NCI-H1092 (cell line): ENCODE results near the gene KRT77.
A peak's percentile ranks its signal among the peaks of the same experiment; 100 is the strongest.
"Not testable (repeated sequence)": the region's sequence is repeated elsewhere in the genome, so short reads cannot be mapped to it uniquely, and the experiment has no call there.

ENCODE experiments used
- DNase-seq: peaks from one replicate; lab custom pipeline; 2025; lab: John Stamatoyannopoulos, UW

The KRT77 gene

DNA sequence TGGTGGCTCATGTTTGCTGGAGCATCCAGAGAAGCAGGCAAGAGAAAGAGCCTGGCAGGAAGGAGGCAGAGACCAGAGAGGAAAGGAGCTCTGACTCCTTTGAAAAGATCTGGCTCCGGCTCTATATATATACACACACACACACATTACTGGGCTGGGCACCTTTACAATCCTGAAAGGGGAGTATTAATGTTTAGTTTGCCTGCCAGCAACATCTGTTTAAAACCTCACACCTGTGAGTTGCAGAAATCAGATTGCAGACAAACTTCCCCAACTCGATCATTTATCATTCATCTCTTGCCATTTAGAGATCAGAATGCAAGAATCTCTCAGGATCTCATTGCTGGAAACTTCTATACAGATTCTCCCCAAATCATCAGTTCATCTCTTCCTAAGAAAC is at the start of gene KRT77:
TSS of gene KRT77 (minus strand) at position 101 of the 400 bp plus-strand sequence. CDS start at position 11, 90 bp downstream.
- no peak for DNase-seq

DNA sequence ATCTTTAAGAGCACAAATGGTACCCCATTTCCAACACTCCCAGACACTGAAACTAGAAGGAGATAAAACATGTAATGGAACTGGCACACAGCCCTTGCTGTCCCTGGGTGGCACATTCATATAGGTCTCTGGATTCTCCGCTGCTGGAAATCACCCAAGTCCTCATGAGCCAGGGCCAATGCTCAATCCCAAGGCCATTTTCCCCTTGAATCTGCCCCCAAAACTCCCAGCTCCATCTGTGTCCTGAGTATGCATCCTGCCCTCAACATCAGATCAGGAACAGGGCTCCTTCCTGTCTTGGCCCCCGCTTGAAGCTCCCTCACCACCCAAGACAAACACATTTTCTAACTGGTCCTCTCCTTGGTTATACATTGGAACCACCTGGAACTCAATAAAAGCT is 49.2 kb upstream of the KRT77 start:
- no peak for DNase-seq

DNA sequence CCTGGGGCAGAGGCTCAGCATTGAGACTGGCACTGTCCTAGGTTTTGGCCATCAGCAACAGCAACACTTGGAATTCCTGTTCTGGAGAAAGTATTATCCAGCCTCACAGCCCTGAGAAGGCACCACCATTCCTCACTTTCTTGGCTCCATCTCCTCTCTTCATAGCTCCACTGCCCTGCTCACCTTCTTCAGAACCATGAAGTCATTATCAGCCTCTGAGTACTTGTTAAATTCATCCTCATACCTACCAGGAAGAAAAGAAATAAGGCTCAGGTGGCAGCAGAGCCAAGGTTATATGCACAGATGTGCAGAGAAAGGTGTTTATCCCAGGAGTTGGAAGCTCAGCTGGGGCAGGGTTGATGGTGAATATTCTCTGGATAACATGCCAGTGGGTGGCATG is 48.5 kb upstream of the KRT77 start:
- DNase-seq: no peak

DNA sequence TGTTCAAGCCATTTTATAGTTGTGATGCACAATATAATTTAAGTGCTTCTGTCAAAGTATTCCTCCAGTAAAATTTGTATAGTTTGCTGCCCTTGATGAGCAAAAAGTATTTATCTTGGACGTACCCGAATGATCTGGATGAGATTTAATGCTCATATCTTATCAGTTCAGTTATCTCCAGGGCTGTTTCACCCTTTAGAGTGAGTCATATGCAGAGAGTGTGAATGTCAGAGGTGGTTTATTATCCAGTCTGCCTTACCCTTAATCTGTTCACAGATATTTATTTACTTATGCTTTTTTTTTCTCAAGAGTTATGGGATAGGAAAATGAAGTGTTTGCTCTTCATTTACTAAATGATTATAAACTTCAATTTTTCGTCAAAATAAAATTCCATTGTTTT is 47.2 kb upstream of the KRT77 start:
- not testable (repeated sequence) for DNase-seq

DNA sequence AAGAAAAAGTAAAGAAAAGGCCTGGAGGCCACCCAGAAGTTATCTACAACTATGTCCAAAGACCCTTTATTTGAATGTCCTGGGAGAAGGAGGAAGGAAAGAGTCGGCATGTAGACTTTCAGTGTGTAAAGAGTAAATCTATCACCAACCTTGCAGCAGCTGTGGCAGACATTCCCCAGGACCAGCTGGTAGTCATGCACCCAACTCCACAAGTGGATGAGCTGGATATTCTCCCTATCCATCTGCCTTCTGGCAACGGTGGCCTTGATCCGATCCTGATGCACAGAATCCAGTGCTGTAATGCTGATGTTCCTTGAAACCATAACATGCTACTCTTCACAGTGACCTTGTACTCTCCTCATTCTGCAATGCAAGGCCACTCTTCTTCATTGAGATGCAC is 46.5 kb upstream of the KRT77 start:
- DNase-seq: no peak

DNA sequence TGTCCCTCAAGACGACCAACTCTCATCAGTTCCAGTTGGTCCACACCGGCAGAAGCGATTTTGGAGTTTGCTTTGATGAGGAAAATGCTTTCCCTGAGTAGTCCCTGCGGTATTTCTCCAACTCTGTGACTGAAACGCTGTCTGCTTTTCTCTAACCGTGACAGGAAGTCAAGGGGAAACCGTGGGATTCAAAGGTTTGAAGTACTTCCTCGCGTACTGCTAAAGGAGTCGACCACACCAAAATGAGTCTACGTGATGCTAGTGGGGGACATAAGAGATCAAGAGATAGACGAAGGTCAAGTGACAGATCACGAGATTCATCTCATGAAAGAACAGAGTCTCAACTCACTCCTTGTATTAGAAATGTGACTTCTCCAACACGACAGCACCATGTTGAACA is 45.3 kb upstream of the KRT77 start:
- no peak for DNase-seq

DNA sequence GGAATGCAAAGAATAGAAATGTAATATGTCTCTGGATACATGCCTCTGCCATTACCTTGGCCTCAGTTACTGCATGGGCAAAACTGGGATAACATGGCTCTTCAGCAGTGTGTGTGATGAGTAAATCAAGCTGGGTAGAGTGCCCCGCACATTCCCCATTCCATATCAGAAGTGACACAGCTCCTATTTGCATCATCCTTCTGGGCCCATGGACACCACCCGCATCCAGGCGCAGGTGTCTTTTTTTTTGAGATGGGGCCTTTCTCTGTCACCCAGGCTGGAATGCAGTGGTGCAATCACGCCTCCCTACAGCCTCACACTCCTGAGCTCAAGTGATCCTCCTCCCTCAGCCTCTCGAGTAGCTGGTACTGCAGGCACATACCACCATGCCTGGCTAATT is 42.2 kb upstream of the KRT77 start:
- no peak for DNase-seq

DNA sequence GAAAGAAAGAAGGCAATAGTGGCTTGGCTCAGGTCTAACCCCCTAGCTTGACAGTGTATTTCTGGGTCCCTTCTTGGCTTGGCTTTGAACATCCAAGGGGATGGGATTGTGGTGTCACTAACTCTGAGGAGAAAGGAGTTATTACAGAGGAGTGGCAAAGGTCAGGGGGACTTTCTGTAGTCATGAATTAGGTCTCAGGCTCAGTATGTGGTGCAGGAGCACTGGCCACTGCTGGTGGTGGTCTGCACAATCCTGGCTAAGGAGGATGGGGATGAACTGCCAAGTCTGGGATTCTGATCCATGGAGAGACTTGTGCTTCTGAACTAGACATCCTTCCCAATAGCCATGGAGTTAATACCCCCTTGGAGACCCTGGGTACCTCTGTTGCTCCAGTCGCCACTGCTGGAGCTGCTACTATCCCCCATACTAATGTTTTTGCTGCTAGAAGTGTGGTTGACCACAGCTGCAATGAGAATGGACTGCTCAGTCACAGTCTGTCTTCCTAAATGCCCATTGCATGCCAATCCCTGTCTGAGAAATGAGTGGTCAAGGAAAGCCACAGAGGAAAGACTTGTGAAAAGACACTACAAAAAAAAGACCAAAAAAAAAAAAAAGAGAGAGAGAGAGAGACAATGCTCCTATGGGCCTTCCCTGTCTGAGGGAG is 41.3 kb upstream of the KRT77 start:
- no peak for DNase-seq

DNA sequence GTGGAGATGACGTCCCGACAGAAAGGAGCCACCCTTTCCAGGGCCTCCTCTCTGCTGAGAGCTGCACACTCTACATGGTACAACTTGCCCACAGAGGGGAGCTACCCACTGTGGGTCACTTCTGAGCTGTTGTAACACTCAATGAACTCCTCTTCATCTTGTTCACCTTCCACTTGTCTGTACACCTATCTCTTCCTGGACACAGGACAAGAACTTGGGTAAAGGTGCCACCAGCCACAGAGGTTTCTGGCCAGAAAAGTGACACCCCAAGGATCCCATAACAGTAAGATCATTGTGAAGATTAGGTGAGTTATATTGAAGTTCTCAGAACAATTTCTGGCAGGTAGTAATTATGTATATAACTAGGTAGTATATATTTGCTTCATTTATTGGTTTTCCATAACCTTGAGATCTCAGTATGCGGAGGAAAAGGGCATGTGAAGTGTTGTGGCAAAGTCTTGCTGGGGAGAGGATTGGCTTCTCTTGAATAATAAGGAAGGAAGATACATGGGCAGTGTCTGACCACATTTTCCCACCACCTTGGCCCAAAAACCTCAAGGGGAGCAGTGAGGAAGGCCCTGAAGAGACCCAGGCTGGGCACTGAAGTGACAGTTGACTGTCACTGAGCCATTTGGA is 39.6 kb upstream of the KRT77 start:
- no peak for DNase-seq

DNA sequence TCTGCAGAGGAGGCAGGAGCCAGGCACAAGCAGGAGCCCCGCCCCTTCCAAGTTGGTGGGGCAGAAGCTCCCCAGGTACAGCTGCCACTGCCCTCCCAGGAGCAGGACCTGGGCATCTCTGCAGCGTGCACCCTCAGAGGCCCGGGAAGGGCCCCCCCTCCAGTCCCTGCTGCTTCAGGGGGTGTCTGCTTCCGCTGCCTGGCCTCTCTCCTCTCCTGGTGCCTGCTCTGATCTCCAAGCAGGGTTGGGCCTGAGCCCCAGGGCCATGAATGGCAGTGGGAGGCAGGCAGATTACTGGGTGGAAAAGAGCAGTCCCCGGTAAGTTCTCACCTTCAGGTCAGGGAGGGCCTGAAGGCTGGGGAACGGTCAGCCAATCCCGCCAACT is 38.9 kb upstream of the KRT77 start:
- no peak for DNase-seq

DNA sequence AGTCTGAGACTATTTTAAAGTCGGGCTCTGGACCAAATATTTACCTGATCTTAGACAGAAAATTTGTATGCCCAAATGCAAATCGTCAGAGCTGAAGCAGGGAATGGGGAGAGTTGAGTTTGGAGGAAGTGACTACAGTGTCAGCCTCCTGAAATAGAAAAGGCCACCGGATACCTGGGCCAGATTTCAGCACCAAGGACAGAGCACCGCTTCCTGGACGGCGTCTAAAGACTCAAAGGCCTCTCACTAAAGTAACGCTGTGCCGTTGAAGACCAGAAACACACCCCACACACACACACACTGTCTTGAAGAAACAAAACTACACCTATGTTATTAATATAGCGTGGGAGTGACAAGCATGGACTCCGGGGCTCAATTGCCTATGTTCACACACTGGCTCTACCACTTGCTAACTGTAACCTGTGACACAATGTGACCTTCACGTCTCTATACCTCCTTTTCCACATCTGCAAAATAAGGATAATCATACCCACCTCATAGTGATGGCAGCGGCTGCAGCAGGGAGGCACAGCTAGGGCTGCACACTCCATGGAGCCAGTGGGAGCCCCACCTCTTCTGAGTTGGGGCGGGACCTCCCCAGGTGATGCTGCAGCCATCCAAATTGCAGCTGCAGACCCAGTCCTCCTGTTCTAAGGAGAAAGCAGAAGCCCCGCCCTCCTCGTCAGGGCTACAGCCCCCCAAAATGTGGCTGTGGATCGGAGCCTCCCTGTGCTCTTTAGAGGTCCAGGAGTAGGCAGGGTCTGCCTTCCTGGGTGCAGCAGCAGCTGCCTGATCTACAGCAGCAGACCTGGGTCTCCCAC is 38.3 kb upstream of the KRT77 start:
- DNase-seq: no peak

DNA sequence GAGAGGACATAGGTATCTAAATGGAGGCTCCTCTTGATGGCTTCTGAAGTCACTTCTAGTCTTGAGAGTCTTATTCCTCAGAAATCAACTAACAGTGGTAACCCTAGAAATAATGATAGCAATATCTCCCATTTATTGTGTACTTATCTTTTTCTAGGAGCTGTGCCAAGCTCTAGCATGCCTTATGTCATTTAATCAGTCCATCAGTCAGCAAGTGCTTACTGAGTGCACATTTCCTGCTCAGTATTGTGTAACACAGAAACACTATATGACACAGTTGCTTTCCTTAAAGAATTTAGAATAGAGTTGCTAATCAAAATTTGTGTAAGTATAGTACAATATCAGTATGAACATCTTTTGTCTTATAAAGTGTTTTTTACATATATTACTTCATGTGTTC is 37.3 kb upstream of the KRT77 start:
- peak; percentile 54 for DNase-seq

DNA sequence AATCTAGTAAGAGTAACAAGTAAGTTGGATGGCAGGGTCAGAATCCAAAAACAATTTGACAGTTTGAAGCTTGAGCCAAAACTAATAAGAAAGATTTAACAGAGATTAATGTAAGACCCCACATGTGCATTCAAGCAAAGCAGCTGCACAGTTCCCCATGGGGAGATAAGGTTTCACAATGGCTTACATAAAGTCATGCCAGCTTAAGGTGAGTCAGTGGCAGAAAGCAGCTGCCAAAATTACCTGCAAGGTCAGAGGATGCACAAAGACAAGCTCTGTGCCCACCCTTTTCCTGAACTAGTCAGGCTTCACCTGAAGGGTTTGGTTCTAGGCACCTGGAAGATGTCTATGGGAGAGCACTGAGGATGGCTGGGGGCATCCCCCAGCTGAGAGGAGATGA is 36.6 kb upstream of the KRT77 start:
- DNase-seq: no peak

DNA sequence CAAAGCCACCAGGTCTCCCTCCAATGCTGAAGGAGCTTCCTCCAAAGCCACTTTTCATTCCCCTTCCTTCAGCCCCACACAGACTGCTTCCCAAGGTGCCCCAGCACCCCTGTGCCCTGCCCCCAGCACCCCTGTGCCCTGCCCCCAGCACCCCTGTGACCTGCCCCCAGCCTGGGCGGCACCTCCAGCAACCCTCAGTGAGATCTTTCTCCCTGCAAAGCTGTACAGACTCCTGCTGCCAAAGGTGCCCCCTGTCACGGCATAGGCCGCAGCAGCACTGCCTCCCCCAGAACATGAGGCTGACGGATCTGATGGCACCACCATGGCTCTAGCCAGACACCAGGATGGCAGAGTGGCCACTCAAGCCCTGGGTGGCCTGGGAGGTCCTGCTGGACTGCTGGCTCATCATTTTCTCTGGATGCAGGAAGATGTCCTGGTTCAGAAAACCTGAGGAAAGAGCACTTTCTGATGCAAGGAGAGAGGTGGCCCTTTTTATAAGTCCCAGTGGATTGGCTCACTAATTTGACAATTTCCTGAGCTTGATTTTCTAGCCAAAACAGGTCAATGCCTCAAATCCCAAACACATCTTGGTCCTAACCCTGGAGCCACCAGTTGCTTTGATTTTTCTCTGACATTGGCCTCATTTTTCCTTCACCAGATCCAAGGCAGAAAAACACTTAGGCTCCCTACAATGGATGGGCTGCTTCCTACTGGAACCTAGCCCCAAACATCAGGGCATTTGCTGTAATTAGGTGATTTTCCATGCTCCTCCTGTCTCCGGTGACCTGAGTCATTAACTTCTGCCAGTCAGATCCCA is 32.7 kb upstream of the KRT77 start:
- no peak for DNase-seq

DNA sequence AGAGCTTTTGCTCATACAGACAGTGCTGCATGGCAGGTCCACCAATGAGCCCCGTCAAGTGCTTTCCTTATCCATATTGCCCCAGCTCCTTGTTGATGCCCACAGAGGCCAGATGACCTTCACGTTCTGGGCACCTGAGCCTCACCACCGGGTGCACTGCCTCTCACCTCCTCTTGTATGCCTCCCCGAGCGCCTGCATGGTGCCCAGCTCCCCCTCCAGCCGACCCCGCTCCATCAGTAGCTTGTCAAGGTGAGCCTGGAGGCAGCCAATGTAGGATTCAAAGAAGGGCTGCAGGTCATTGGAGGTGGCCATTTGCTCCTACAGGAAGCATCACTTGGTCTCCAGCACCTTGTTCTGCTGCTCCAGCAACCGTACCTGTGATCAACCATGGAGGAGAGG is 31.8 kb upstream of the KRT77 start:
- no peak for DNase-seq

DNA sequence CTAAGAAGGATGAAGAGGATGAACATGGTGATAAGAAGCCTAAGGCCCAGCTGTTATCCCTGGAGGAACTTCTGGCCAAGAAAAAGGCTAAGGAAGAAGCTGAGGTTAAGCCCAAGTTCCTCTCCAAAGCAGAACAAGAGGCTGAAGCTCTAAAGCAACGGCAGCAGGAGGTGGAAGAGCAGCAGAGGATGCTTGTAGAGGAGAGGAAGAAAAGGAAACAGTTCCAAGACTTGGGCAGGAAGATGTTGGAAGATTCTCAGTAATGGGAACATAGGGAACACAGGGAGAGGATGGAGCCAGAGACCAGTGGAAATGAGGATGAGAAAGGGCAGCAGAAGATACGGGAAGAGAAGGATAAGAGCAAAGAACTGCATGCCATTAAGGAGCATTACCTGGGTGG is 27.5 kb upstream of the KRT77 start:
- DNase-seq: no peak

DNA sequence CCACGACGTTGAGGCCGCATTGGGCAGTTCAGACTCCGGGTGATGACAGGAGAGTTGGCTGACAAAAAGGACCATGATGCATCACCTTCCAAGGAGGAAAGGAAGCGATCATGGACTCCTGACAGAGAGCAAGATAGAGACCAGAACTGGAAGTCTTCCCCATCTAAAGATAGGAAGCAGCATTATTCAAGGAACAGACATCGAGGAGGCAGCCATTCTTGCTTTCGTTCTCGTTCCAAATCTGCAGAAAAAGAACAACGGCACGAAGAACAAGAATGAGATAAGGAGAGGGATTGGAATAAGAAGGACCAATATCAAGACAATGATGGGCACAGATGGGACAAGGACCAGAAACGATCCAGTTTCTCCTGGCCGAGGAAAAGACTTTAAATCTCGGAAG is 27.1 kb upstream of the KRT77 start:
- DNase-seq: no peak

DNA sequence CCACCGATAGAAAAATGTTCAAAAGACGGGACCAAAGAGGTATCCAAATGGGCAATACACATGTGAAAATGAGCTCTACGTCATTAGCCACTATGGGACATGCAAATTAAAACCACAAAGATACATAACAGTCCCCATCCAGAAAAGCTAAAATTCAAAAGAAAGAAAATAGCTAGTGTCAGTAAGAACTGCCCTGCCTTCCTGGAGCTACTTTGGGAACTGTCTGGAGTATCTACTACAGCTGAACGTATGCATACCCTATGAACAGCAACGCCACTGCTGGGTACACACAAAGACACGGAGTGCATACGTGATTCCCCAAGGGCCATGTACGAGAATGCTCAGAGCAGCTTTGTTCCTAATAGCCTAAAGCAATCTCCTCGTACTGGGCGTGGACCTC is 25.8 kb upstream of the KRT77 start:
- no peak for DNase-seq

DNA sequence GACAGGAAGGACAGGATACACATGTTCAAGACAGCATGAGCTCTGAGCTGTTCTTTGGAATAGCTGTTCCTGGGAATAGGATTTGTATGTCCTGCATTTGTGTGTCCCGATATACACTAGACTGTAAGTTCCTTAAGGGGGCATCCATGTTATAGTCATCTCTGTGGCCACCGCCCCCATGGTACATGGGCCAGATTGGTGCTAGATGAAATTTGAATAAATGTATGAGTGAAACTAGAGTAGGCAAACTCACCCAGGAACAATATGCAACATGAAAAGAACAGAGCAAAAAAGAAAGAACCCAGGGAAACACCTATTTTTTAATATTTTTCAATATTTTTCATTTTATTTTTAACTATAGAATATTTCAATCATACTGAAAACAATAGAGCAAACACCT is 25.1 kb upstream of the KRT77 start:
- DNase-seq: no peak

DNA sequence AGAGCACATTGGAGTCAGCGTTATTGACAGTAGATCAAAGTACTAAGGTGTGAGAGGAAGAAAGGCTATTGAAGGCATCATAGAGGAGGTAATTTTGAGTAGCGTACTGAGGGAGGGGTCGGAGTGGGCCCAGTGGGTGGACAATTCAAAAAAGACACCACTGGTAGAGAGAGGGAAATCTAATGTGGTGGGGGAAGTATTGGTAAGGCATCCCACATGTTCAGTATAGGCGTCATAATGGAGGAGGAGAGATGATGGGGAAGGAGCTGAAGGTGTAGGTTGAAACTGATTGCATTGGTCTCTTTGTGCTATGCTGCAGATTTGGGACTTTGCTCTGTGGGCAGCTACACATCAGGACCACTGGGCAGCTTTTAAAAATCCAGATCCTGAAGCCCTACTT is 23.7 kb upstream of the KRT77 start:
- DNase-seq: no peak

DNA sequence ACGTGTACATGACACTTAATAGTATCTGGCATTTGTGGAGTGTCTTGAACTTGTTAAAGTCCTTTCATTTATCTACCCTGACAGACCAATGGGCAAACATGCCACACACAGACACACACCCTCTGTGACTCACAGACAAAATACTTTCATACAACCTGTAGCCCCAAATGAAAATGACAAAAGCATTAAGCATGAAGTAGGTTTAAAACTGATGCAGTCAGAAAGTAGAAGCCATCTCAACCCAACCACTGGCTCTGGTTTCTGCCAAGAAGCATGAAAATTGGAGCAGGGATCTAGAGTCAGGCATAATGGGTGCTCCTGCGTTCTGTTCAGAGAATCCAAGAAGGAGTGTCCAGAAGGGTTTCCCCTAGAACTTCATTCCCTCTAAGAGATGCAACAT is 23.1 kb upstream of the KRT77 start:
- DNase-seq: no peak

DNA sequence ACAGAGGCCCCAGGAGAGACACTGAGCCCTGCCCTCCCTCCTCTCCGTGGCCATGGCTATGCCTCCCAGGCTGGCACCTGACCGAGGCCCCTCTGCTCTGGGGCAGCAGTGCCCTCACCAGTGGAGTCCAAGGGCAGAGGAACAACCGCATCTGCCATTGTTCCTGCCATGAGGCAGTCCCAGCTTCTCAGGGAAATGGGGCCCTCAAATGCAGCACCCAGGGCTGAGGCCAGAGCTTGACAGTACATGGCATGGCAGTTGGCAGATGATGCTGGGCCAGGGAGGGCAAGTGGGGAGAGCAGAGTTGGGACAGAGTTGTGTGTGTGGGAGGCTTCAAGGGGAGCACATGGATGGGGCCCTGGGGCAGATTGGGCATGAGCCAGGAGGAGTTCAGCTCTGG is 21.1 kb upstream of the KRT77 start:
- DNase-seq: no peak

DNA sequence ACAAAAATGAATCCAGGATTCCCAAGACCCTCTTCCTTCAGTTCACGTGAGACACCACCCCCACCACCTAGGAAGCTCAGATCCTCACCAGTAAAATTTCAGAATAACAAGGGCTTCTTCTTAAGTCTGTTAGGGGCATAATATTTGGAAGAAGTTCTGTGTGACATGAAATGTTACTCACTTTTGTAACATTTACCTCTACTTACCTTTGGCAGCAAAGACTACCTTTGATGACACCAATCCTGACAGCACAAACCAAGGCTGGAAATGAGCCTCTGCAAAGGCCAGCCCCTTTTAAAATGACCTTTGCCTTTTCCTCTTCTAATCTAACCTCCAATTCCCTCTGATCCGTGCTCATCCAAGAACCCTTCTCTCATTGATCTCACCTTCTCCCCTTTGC is 19.4 kb upstream of the KRT77 start:
- no peak for DNase-seq
